ENCODE results near the gene CLN6.

DNA sequence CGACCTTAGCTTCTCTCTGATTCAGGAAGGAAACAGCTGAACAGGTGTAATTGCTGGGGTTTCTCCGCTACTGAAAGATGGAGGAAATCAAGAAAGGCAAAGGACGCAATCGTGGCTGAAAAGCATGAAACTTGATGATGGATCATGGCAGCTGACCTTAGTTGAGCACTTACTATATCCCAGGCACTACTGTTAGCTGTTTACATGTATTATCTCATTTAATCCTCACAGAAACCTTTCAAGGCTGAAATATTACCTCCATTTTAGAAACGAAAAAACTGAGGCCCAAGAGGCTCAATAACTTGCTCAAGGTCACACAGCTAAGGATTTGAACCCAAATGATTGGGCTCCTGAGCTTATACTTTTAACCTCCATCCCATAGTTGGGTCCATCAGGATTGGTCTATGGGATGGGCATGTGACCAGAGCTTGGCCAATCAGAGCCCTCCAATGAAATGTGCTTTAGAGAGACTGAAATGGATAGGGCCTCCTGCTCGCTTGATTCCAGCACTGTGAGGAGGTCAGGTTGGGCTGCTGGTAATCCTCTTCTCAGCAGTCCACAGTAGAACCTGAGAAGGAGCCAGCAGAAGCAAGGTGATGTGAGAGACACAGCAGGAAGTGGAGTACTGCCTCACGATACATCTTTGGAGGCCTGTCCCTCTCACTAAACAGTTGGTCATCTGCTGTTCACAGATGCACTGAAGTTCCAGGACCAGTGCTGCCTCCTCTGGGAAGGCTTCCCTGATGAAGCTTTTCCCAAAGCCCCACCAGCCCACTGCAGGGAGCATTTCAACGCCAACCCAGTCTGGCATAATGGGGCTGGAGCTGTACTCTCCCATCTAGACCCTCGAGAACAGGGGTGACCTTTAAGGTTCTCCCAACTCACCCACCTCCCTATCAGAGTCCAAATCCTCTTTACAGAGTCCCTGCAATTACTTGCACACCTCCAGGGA is 10.4 kb downstream of the CLN6 start:
- TF ChIP-seq, protein P1, sequence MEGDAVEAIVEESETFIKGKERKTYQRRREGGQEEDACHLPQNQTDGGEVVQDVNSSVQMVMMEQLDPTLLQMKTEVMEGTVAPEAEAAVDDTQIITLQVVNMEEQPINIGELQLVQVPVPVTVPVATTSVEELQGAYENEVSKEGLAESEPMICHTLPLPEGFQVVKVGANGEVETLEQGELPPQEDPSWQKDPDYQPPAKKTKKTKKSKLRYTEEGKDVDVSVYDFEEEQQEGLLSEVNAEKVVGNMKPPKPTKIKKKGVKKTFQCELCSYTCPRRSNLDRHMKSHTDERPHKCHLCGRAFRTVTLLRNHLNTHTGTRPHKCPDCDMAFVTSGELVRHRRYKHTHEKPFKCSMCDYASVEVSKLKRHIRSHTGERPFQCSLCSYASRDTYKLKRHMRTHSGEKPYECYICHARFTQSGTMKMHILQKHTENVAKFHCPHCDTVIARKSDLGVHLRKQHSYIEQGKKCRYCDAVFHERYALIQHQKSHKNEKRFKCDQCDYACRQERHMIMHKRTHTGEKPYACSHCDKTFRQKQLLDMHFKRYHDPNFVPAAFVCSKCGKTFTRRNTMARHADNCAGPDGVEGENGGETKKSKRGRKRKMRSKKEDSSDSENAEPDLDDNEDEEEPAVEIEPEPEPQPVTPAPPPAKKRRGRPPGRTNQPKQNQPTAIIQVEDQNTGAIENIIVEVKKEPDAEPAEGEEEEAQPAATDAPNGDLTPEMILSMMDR (IDR thresholded peaks at IDR 0.05), result no peak
- TF ChIP-seq POLR2A (IDR thresholded peaks at IDR 0.05) (no peak), EP300 (IDR thresholded peaks at IDR 0.05) (no peak), POLR2AphosphoS5 (IDR thresholded peaks at IDR 0.05) (no peak)
